ENCODE results near the gene SLC9A4. TPM values are rescaled to one million over a fixed set of nuclear protein-coding genes. Genes with fewer than 3 reads are reported as not detected.

Gene SLC9A4
- total RNA-seq, 4 donors from 2014 or later = 1.2 TPM; not detected in 3

GRCh38 chr2:102487761-102488462, 14.9 kb downstream of the SLC9A4 start:
- Histone ChIP-seq H3K36me3 (no peaks in the 10 kb centered on the region), H3K4me1 (no peaks in the 10 kb centered on the region), H3K27ac (no peak overlapping the region), H3K4me3 (no peak overlapping the region), H3K27me3 (no peaks in the 10 kb centered on the region), H3K9me3 (no peaks in the 10 kb centered on the region)
- intact Hi-C loops (cut with DNase I; ENCODE audit: low total_unique reads) = no loop called here
- TF ChIP-seq CTCF (IDR thresholded peaks at IDR 0.05) (no peak), POLR2A (IDR thresholded peaks at IDR 0.05) (no peak)
- no peak for DNase-seq

GRCh38 chr2:102489646-102490045, 16.6 kb downstream of the SLC9A4 start:
- no peak for DNase-seq
- TF ChIP-seq CTCF (IDR thresholded peaks at IDR 0.05) = no peak
- TF ChIP-seq POLR2A (IDR thresholded peaks at IDR 0.05) = no peak
- Histone ChIP-seq H3K36me3 (no peaks in the 10 kb centered on the region), H3K4me1 (no peaks in the 10 kb centered on the region), H3K27ac (no peak overlapping the region), H3K9me3 (no peaks in the 10 kb centered on the region), H3K27me3 (no peaks in the 10 kb centered on the region), H3K4me3 (no peak overlapping the region)
- intact Hi-C loops (cut with DNase I; ENCODE audit: low total_unique reads) = no loop called here

GRCh38 chr2:102492006-102492405, 19.0 kb downstream of the SLC9A4 start:
- Histone ChIP-seq H3K4me1 (no peaks in the 10 kb centered on the region), H3K27me3 (no peaks in the 10 kb centered on the region), H3K27ac (no peak overlapping the region), H3K36me3 (no peaks in the 10 kb centered on the region), H3K9me3 (no peaks in the 10 kb centered on the region), H3K4me3 (no peak overlapping the region)
- no peak for DNase-seq
- TF ChIP-seq CTCF (IDR thresholded peaks at IDR 0.05) (no peak), POLR2A (IDR thresholded peaks at IDR 0.05) (no peak)
- intact Hi-C loops (cut with DNase I; ENCODE audit: low total_unique reads) = no loop called here

- intact Hi-C loops (cut with DNase I; ENCODE audit: low total_unique reads) = no loop called here
- H3K4me3 ChIP-seq = no peak overlapping the region
- H3K36me3 ChIP-seq = no peaks in the 10 kb centered on the region
- H3K9me3 ChIP-seq = no peaks in the 10 kb centered on the region
- no peak for TF ChIP-seq CTCF (IDR thresholded peaks at IDR 0.05)
- TF ChIP-seq POLR2A (IDR thresholded peaks at IDR 0.05) = no peak
- H3K27ac ChIP-seq = no peak overlapping the region
- no peak for DNase-seq
- H3K4me1 ChIP-seq = no peaks in the 10 kb centered on the region
- no peaks in the 10 kb centered on the region for H3K27me3 ChIP-seq
Measured at GRCh38 chr2:102494570-102494969, 21.5 kb downstream of the SLC9A4 start.

GRCh38 chr2:102498414-102498813, 25.4 kb downstream of the SLC9A4 start:
- Histone ChIP-seq H3K9me3 (no peaks in the 10 kb centered on the region), H3K27me3 (no peaks in the 10 kb centered on the region), H3K4me1 (no peaks in the 10 kb centered on the region), H3K4me3 (no peak overlapping the region), H3K27ac (no peak overlapping the region), H3K36me3 (no peaks in the 10 kb centered on the region)
- intact Hi-C loops (cut with DNase I; ENCODE audit: low total_unique reads) = no loop called here
- TF ChIP-seq CTCF (IDR thresholded peaks at IDR 0.05) = no peak
- TF ChIP-seq POLR2A (IDR thresholded peaks at IDR 0.05) = no peak
- no peak for DNase-seq

Measured in uterus (tissue), 4 donors.